ENCODE results near the gene LPCAT1.
"Not testable (repeated sequence)": the region's sequence is repeated elsewhere in the genome, so short reads cannot be mapped to it uniquely, and the experiment has no call there.

Gene LPCAT1

GRCh38 chr5:1507457-1507856 lies 16.3 kb downstream of the LPCAT1 start:
- H3K4me1 ChIP-seq (ENCODE audit: insufficient read depth, low read length), result peaks cover 7% of the 10 kb centered on the region
- peaks cover 18% of the 10 kb centered on the region; the same call in 1 of the 2 replicates for H3K36me3 ChIP-seq (ENCODE audit: insufficient read depth, low read length)
- H3K9me3 ChIP-seq (ENCODE audit: control insufficient read depth, insufficient read depth, low read length), result no peaks in the 10 kb centered on the region
- H3K9ac ChIP-seq (ENCODE audit: low read depth, low read length), result no peak overlapping the region

GRCh38 chr5:1507014-1507375 lies 16.8 kb downstream of the LPCAT1 start:
- Histone ChIP-seq H3K9me3 (ENCODE audit: control insufficient read depth, insufficient read depth, low read length) (no peaks in the 10 kb centered on the region), H3K36me3 (ENCODE audit: insufficient read depth, low read length) (peaks cover 13% of the 10 kb centered on the region; the same call in 1 of the 2 replicates), H3K4me1 (ENCODE audit: insufficient read depth, low read length) (peaks cover 7% of the 10 kb centered on the region), H3K9ac (ENCODE audit: low read depth, low read length) (no peak overlapping the region)

DNA sequence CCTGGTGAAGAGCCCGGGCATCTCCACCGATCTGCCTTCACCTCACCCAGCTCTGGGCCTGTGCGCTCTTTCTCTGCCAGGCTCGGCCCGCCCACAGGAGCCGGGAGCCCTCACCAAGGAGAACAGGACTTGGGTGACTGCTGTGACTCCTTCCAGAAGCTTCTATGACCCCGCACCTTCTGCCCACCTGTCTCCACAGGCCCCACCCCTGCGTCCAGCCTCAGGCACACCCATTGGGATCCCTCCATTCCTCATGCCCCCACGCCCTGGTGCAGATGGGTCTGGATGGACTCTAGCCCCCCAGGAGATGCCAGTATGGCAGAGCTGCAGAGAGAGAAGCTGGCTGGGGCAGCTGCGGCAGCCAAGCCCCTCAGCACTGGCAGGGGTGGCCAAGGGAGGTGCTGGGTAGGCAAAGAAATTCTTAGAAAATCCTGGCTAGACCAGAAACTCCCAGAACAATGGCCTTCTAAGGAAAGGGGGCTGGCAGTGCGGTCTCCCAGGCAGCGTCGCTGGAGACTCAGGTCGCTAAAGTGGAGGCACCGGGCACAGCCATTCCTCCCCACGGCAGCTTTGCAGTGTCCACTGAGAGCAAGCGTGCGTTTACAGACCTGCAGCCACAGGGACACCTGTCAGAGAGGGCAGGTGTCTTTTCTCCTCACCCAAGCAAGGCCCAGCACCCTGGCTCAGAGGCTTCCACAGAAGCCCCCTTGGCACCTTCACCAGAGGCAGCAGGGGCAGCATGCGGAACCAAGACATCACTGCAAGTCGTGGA lies 17.3 kb downstream of the LPCAT1 start:
- H3K9me3 ChIP-seq (ENCODE audit: control insufficient read depth, insufficient read depth, low read length), result no peaks in the 10 kb centered on the region
- H3K9ac ChIP-seq (ENCODE audit: low read depth, low read length), result no peak overlapping the region
- peaks cover 7% of the 10 kb centered on the region for H3K4me1 ChIP-seq (ENCODE audit: insufficient read depth, low read length)
- H3K36me3 ChIP-seq (ENCODE audit: insufficient read depth, low read length), result peaks cover 10% of the 10 kb centered on the region; the same call in 1 of the 2 replicates

- H3K9ac ChIP-seq (ENCODE audit: low read depth, low read length), result no peak overlapping the region
- H3K36me3 ChIP-seq (ENCODE audit: insufficient read depth, low read length), result peaks cover 9% of the 10 kb centered on the region; the same call in 1 of the 2 replicates
- H3K4me1 ChIP-seq (ENCODE audit: insufficient read depth, low read length), result peaks cover 7% of the 10 kb centered on the region
- H3K9me3 ChIP-seq (ENCODE audit: control insufficient read depth, insufficient read depth, low read length), result no peaks in the 10 kb centered on the region
Observed at GRCh38 chr5:1505506-1506241, 18.1 kb downstream of the LPCAT1 start.

GRCh38 chr5:1505089-1505488 lies 18.7 kb downstream of the LPCAT1 start:
- not testable (repeated sequence) for H3K36me3 ChIP-seq (ENCODE audit: insufficient read depth, low read length); H3K4me1 ChIP-seq (ENCODE audit: insufficient read depth, low read length); H3K9me3 ChIP-seq (ENCODE audit: control insufficient read depth, insufficient read depth, low read length); H3K9ac ChIP-seq (ENCODE audit: low read depth, low read length)

DNA sequence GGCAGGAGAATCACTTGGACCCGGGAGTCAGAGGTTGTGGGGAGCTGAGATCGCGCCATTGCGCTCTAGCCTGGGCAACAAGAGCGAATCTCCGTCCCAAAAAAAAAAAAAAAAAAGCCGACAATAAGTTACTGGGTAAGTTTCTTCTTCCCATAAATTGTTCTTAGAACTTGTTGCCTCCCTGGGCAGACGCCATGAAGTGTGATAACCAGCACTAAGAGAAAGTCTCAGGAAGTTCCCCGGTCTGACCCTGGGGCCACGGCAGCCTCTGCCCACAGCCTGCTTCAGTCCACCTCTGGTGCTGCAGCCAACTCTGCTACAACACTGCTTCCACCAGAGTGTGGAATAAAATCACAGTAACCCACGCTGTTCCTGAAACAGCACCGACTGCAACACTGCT lies 19.1 kb downstream of the LPCAT1 start:
- no peaks in the 10 kb centered on the region for H3K9me3 ChIP-seq (ENCODE audit: control insufficient read depth, insufficient read depth, low read length)
- peaks cover 4% of the 10 kb centered on the region; the same call in 1 of the 2 replicates for H3K36me3 ChIP-seq (ENCODE audit: insufficient read depth, low read length)
- peaks cover 7% of the 10 kb centered on the region for H3K4me1 ChIP-seq (ENCODE audit: insufficient read depth, low read length)
- no peak overlapping the region for H3K9ac ChIP-seq (ENCODE audit: low read depth, low read length)

DNA sequence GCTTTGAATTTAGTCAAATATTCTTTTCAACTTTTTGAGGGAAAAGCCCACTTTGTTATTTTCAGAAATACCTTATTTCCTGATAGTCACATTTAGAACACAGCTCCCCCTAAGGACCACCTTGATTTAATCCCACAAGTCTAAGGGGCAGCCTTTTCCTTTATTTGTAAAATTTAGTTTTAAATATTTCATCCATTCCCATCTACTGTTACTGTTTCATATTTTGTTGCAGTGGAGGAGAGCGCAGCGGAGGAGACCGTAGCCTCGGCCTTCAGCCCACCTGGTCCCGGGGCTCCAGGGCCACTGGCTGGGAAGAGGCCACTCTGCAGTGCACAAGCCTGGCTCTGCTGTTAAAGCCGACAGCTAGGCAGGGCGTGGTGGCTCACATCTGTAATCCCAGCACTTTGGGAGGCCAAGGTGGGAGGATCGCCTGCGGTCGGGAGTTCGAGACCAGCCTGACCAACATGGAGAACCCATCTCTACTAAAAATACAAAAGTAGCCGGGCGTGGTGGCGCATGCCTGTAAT lies 19.6 kb downstream of the LPCAT1 start:
- H3K9me3 ChIP-seq (ENCODE audit: control insufficient read depth, insufficient read depth, low read length), result no peaks in the 10 kb centered on the region
- peaks cover 4% of the 10 kb centered on the region; the same call in 1 of the 2 replicates for H3K36me3 ChIP-seq (ENCODE audit: insufficient read depth, low read length)
- H3K4me1 ChIP-seq (ENCODE audit: insufficient read depth, low read length), result peaks cover 7% of the 10 kb centered on the region
- no peak overlapping the region for H3K9ac ChIP-seq (ENCODE audit: low read depth, low read length)

DNA sequence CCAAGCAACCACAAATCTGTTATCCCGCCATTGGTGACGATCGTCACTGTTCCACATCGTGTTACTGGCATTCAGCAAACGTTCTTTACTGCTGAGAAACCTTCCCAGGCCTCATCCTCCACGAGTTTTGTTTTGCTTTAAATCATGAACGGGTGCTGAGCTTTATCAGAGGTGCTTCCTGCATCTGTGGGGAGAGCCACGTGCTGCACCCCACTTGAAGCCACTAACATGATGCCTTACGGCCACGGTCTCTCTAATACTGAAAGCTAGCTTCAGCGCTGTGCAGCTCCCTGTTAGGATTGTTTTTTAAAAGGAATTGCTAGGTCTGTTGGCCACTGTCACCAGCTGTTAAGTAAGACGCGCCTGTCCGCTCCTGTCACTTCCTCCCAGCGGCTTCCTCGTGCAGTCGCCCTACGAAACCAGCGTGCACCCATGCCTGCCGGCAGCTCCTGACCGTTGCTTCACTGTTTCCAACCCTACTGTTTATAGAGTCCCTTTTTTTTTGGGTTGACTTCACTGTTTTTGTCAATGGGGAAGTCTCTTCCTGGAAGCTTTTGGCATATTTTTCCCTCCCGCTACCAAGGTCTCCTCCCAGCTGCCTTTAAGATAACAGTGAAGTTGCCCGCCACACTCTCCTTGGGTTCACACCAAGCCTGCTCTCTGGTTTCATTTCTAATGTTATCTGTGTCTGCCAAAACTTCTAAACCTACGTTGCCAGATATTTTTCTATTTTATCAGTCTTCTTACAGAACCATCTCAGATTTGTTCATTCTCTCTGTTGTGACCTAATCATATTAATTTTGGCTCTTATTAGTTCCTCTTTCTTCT lies 20.3 kb downstream of the LPCAT1 start:
- Histone ChIP-seq H3K9ac (ENCODE audit: low read depth, low read length) (no peak overlapping the region), H3K9me3 (ENCODE audit: control insufficient read depth, insufficient read depth, low read length) (no peaks in the 10 kb centered on the region), H3K4me1 (ENCODE audit: insufficient read depth, low read length) (peaks cover 7% of the 10 kb centered on the region), H3K36me3 (ENCODE audit: insufficient read depth, low read length) (peaks cover 4% of the 10 kb centered on the region; the same call in 1 of the 2 replicates)

- Histone ChIP-seq H3K9ac (ENCODE audit: low read depth, low read length) (no peak overlapping the region), H3K9me3 (ENCODE audit: control insufficient read depth, insufficient read depth, low read length) (no peaks in the 10 kb centered on the region), H3K36me3 (ENCODE audit: insufficient read depth, low read length) (peaks cover 3% of the 10 kb centered on the region; the same call in 1 of the 2 replicates), H3K4me1 (ENCODE audit: insufficient read depth, low read length) (peaks cover 7% of the 10 kb centered on the region)
Observed at GRCh38 chr5:1502737-1503120, 21.0 kb downstream of the LPCAT1 start.

DNA sequence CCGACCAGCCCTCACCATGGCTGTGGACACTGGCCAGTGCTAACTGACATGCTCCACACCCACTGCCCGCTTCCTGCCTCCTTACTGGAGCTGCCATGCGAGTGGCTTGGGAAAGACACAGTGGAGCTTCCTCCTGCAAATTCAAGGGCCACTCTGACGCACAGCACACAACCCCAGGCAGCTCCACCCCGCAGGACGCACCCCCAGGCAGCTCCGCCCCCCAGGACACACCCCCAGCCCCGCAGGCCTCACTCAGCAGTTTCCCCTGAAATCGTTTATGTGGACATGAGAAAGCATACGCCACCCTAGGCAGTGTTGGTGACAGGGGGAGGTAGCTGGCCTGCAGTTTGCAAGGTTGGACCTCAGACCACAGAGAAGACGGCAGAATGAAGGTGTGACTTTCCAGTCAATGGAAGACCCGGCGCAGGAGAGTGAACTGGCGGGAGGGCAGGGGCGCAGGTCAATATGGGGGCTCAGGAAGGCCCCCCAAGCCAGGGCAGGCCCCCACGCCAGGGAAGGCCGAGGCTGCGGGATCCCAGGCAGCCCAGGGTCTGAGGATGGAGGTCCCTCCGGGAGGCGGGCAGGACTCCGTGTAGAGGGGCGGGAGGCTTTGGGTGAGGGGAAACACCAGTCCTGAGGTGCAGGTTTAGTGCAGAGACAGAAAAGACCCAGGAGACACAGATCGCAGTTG lies 21.6 kb downstream of the LPCAT1 start:
- Histone ChIP-seq H3K9me3 (ENCODE audit: control insufficient read depth, insufficient read depth, low read length) (no peaks in the 10 kb centered on the region), H3K9ac (ENCODE audit: low read depth, low read length) (no peak overlapping the region), H3K4me1 (ENCODE audit: insufficient read depth, low read length) (peaks cover 7% of the 10 kb centered on the region), H3K36me3 (ENCODE audit: insufficient read depth, low read length) (no peaks in the 10 kb centered on the region; the same call in 1 of the 2 replicates)

GRCh38 chr5:1501372-1502045 lies 22.3 kb downstream of the LPCAT1 start:
- no peaks in the 10 kb centered on the region for H3K9me3 ChIP-seq (ENCODE audit: control insufficient read depth, insufficient read depth, low read length)
- H3K9ac ChIP-seq (ENCODE audit: low read depth, low read length), result no peak overlapping the region
- H3K4me1 ChIP-seq (ENCODE audit: insufficient read depth, low read length), result peaks cover 7% of the 10 kb centered on the region; the same call in 1 of the 2 replicates
- no peaks in the 10 kb centered on the region; the same call in 1 of the 2 replicates for H3K36me3 ChIP-seq (ENCODE audit: insufficient read depth, low read length)

DNA sequence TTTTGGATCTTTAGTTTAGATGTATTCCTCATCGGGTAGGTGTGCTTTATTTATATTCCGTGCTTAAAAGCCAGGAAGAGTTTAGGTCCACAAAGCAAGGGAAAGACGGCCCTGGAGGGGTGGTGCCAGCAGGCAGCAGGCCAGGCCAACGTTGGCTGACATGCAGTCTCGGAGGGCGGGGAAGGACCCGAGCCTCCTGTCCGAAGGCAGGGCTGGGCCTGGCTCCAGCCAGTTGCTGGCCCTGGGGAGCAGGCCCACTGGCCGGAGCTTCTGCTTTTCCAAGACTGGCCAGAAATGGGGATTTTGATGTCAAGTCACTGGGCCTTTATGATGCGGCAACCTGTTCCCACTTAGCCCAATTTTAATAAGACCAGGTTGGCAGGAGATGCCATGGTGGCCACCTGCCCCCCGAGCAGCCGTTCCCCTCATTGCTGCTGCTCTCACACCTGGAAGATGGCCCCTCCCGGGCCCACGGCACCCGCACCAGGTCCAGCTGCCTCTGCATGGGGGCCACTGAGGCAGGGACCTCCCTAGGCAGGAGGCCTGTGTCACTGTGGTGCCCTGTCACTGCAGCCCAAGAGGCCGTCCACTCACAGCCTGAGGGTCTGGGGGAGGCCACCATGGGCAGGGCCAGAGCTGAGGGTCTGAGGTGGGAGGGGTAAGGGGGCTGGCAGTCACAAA lies 23.2 kb downstream of the LPCAT1 start:
- H3K9ac ChIP-seq (ENCODE audit: low read depth, low read length), result no peak overlapping the region
- no peaks in the 10 kb centered on the region; the same call in 1 of the 2 replicates for H3K36me3 ChIP-seq (ENCODE audit: insufficient read depth, low read length)
- peaks cover 3% of the 10 kb centered on the region; the same call in 1 of the 2 replicates for H3K4me1 ChIP-seq (ENCODE audit: insufficient read depth, low read length)
- H3K9me3 ChIP-seq (ENCODE audit: control insufficient read depth, insufficient read depth, low read length), result no peaks in the 10 kb centered on the region

DNA sequence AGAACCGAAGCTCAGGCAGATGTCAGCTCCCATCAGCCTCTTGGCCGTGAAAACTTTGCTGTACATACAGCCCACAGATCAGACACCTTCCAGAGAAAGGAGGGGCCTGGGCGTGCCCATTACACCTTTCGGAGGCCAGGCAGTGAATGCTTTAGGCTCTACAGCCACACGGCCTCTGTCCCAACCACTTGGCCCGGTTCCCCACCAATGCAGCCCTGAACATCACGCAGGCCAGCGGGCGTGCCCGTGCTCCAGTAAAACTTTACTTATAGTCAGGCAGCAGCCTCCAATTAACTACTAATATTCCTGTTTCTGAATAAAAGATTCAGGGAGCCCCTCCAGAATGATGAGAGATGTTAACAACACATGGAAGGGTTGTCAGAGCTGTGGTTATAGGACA lies 23.9 kb downstream of the LPCAT1 start:
- Histone ChIP-seq H3K36me3 (ENCODE audit: insufficient read depth, low read length) (peaks cover 2% of the 10 kb centered on the region), H3K9ac (ENCODE audit: low read depth, low read length) (no peak overlapping the region), H3K4me1 (ENCODE audit: insufficient read depth, low read length) (peaks cover 3% of the 10 kb centered on the region; the same call in 1 of the 2 replicates), H3K9me3 (ENCODE audit: control insufficient read depth, insufficient read depth, low read length) (no peaks in the 10 kb centered on the region)
